ENCODE results near the gene EPM2A.

DNA sequence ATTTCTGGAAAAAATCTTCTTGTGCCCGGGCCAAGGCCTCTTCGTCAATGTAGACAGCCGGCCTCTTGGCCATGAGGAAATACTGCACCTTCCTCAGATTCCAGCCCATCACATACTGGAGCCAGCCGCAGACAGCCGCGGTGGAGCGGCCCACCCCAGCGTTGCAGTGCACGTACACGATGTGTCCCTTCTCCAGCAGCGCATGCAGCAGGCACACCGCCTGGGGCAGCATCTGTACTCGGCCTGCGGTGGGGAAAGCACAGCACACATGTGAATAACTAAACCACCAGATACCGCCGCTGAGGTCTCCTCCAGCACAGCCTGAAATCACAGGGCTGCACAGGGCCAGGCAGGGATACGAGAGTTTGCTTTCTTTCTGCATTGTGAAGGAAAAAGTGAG, 107.9 kb downstream of the EPM2A start:
- no peak for TF ChIP-seq POLR2A (IDR thresholded peaks at IDR 0.05; ENCODE audit: low read depth, low read length)
- TF ChIP-seq TAF1 (IDR thresholded peaks at IDR 0.05; ENCODE audit: low read depth, low read length) = no peak
- no peak for TF ChIP-seq POLR2AphosphoS5 (IDR thresholded peaks at IDR 0.05; ENCODE audit: low read depth, low read length)
- no peak for TF ChIP-seq SPI1 (IDR thresholded peaks at IDR 0.05; ENCODE audit: low read depth, low read length)

All from GM12891 (cell line).